ENCODE measurements around the gene BACE2. TPM values are rescaled to one million over a fixed set of nuclear protein-coding genes. Genes with fewer than 3 reads are reported as not detected.
"Not testable (repeated sequence)": the region's sequence is repeated elsewhere in the genome, so short reads cannot be mapped to it uniquely, and the experiment has no call there.

BACE2 gene
- total RNA-seq, 1 experiment from 2014 or later = 21.3 TPM

- Mint-ChIP-seq H3K4me1 (ENCODE audit: insufficient read depth, unreplicated experiment) (no peaks in the 10 kb centered on the region), H3K36me3 (ENCODE audit: insufficient read depth, unreplicated experiment) (peaks cover 6% of the 10 kb centered on the region), H3K27ac (ENCODE audit: low read depth, unreplicated experiment) (no peak overlapping the region), H3K4me3 (ENCODE audit: unreplicated experiment) (no peak overlapping the region), H3K27me3 (ENCODE audit: insufficient read depth, unreplicated experiment) (peaks cover 50% of the 10 kb centered on the region), H3K9me3 (ENCODE audit: unreplicated experiment) (peaks cover 8% of the 10 kb centered on the region)
- DNase-seq (ENCODE audit: unreplicated experiment) = no peak
- POLR2A ChIA-PET = no interaction called here
- no peak for TF ChIP-seq CTCF (IDR thresholded peaks at IDR 0.05; ENCODE audit: unreplicated experiment)
- intact Hi-C loops (cut with micrococcal nuclease) = no loop called here
- CTCF ChIA-PET = no interaction called here
- BruUV-seq (replicated peaks) = no TSS peak
Measured at GRCh38 chr21:41304068-41304720, 136.2 kb downstream of the BACE2 start.

GRCh38 chr21:41307219-41307618 lies 139.3 kb downstream of the BACE2 start:
- no peak for DNase-seq (ENCODE audit: unreplicated experiment)
- TF ChIP-seq CTCF (IDR thresholded peaks at IDR 0.05; ENCODE audit: unreplicated experiment) = no peak
- Mint-ChIP-seq H3K9me3 (ENCODE audit: unreplicated experiment) (peaks cover 8% of the 10 kb centered on the region), H3K4me3 (ENCODE audit: unreplicated experiment) (no peak overlapping the region), H3K27ac (ENCODE audit: low read depth, unreplicated experiment) (no peak overlapping the region), H3K27me3 (ENCODE audit: insufficient read depth, unreplicated experiment) (peaks cover 66% of the 10 kb centered on the region), H3K36me3 (ENCODE audit: insufficient read depth, unreplicated experiment) (peaks cover 6% of the 10 kb centered on the region), H3K4me1 (ENCODE audit: insufficient read depth, unreplicated experiment) (no peaks in the 10 kb centered on the region)
- ChIA-PET POLR2A (no interaction called here), CTCF (interaction anchor here (0.5 to 1.3 kb wide), 2 partner anchors 24 to 1075 kb away, joined by 3 to 4 read pairs; no protein-coding TSS in a partner anchor)
- intact Hi-C loops (cut with micrococcal nuclease) = no loop called here
- no TSS peak for BruUV-seq (replicated peaks)

- H3K36me3 Mint-ChIP-seq (ENCODE audit: insufficient read depth, unreplicated experiment); BruUV-seq (replicated peaks); CTCF ChIA-PET; H3K9me3 Mint-ChIP-seq (ENCODE audit: unreplicated experiment); POLR2A ChIA-PET; H3K4me1 Mint-ChIP-seq (ENCODE audit: insufficient read depth, unreplicated experiment); H3K27ac Mint-ChIP-seq (ENCODE audit: low read depth, unreplicated experiment); H3K4me3 Mint-ChIP-seq (ENCODE audit: unreplicated experiment); intact Hi-C loops (cut with micrococcal nuclease); DNase-seq (ENCODE audit: unreplicated experiment): not testable (repeated sequence)
- peaks cover 37% of the 10 kb centered on the region for H3K27me3 Mint-ChIP-seq (ENCODE audit: insufficient read depth, unreplicated experiment)
Measured at GRCh38 chr21:41313285-41314164, 145.6 kb downstream of the BACE2 start.

- intact Hi-C loops (cut with micrococcal nuclease) = no loop called here
- Mint-ChIP-seq H3K9me3 (ENCODE audit: unreplicated experiment) (no peaks in the 10 kb centered on the region), H3K36me3 (ENCODE audit: insufficient read depth, unreplicated experiment) (no peaks in the 10 kb centered on the region), H3K27me3 (ENCODE audit: insufficient read depth, unreplicated experiment) (peaks cover 16% of the 10 kb centered on the region), H3K27ac (ENCODE audit: low read depth, unreplicated experiment) (no peak overlapping the region), H3K4me3 (ENCODE audit: unreplicated experiment) (no peak overlapping the region), H3K4me1 (ENCODE audit: insufficient read depth, unreplicated experiment) (no peaks in the 10 kb centered on the region)
- POLR2A ChIA-PET = no interaction called here
- no TSS peak for BruUV-seq (replicated peaks)
- no peak for DNase-seq (ENCODE audit: unreplicated experiment)
- TF ChIP-seq CTCF (IDR thresholded peaks at IDR 0.05; ENCODE audit: unreplicated experiment) = no peak
- CTCF ChIA-PET = no interaction called here
Measured at GRCh38 chr21:41315726-41316125, 147.8 kb downstream of the BACE2 start.
